PC-3 (cell line): ENCODE measurements around the gene NPB. TPM values are rescaled to one million over a fixed set of nuclear protein-coding genes. Genes with fewer than 3 reads are reported as not detected.

Experiments used
- ATAC-seq: fragments of 200-7000 bp; cut with Tn5 transposase; 2 replicates; pipeline ENCODE4 v1.9.1; 2020; ENCODE audit warnings: mild to moderate bottlenecking, moderate library complexity
- BruUV-seq: library from RNA; stranded (reverse); fragments of 400-500 nt; replicated peaks from 2 replicates; lab custom pipeline; 2021; lab: Mats Ljungman, UMichigan
- CTCF ChIA-PET: fragments of 300-600 bp; sonication (Branson Sonifier 250); formaldehyde crosslinking; loops from one replicate; lab custom pipeline; 2022; ENCODE audit warnings: antibody characterized with exemption; lab: Charles Lee
- POLR2A ChIA-PET: fragments of 300-600 bp; sonication (Branson Sonifier 250); formaldehyde crosslinking; loops from one replicate; lab custom pipeline; 2022; ENCODE audit warnings: antibody characterized with exemption; ENCODE audit not compliant: unreplicated experiment; lab: Charles Lee
- DNase-seq: peaks from one replicate; pipeline ENCODE4 v3.0.0-alpha.2; 2015
- H2AFZ ChIP-seq: fragments of 300-600 bp; sonication (generic); 2 replicates; pipeline ENCODE4 v1.6.0; 2016; ENCODE audit warnings: antibody characterized with exemption, low read length
- H3F3A ChIP-seq: fragments of 300-600 bp; sonication (generic); one replicate; pipeline ENCODE4 v1.6.0; 2017; ENCODE audit warnings: antibody characterized with exemption, low read length, control low read depth, mild to moderate bottlenecking; ENCODE audit not compliant: unreplicated experiment
- H3K27ac ChIP-seq: fragments of 300-600 bp; sonication (generic); 2 replicates; pipeline ENCODE4 v1.5.1; 2016; ENCODE audit warnings: mild to moderate bottlenecking, low read length
- H3K27me3 ChIP-seq: fragments of 300-600 bp; sonication (generic); 2 replicates; pipeline ENCODE4 v1.6.1; 2016; ENCODE audit warnings: low read length, mixed read lengths
- H3K36me3 ChIP-seq: fragments of 300-600 bp; sonication (generic); 2 replicates; pipeline ENCODE4 v1.6.1; 2016; ENCODE audit warnings: low read depth, mixed run types, low read length, mixed read lengths
- H3K4me1 ChIP-seq: fragments of 300-600 bp; sonication (generic); 2 replicates; pipeline ENCODE4 v1.5.1; 2016; ENCODE audit warnings: low read length; ENCODE audit not compliant: insufficient read depth
- H3K4me2 ChIP-seq: fragments of 300-600 bp; sonication (generic); 2 replicates; pipeline ENCODE4 v1.6.0; 2016; ENCODE audit warnings: low read length
- H3K4me3 ChIP-seq: fragments of 300-600 bp; sonication (generic); 2 replicates; pipeline ENCODE4 v1.5.1; 2016; ENCODE audit warnings: mild to moderate bottlenecking, low read length, mixed read lengths
- H3K79me2 ChIP-seq: fragments of 300-600 bp; sonication (generic); 2 replicates; pipeline ENCODE4 v1.6.1; 2017; ENCODE audit warnings: low read length, mixed read lengths
- H3K9ac ChIP-seq: fragments of 300-600 bp; sonication (generic); 2 replicates; pipeline ENCODE4 v1.6.0; 2016; ENCODE audit warnings: mild to moderate bottlenecking, low read length
- H3K9me2 ChIP-seq: fragments of 300-600 bp; sonication (generic); replicated peaks from 2 replicates; pipeline ENCODE4 v1.6.1; 2016; ENCODE audit warnings: mixed run types, low read length, mixed read lengths
- H3K9me3 ChIP-seq: fragments of 300-600 bp; sonication (generic); 2 replicates; pipeline ENCODE4 v1.6.1; 2016; ENCODE audit warnings: low read length, mixed read lengths
- H4K20me1 ChIP-seq: fragments of 300-600 bp; sonication (generic); 2 replicates; pipeline ENCODE4 v1.6.1; 2016; ENCODE audit warnings: low read length, mixed read lengths
- EZH2 ChIP-seq: fragments of 300-600 bp; sonication (generic); IDR thresholded peaks from one replicate; pipeline ENCODE4 v1.6.1; 2017; ENCODE audit warnings: antibody characterized with exemption, mild to moderate bottlenecking, low read length; ENCODE audit not compliant: unreplicated experiment
- EZH2phosphoT487 ChIP-seq: fragments of 300-600 bp; sonication (generic); IDR thresholded peaks from 2 replicates; pipeline ENCODE4 v1.6.1; 2018; ENCODE audit warnings: mild to moderate bottlenecking, antibody characterized with exemption, low read length, borderline replicate concordance
- intact Hi-C: fragments of 100-400 bp; cut with micrococcal nuclease; formaldehyde crosslinking; loops from 2 replicates; pipeline ENCODE4 v1.9.0; 2023
- total RNA-seq: library from RNA; depleted of rRNA; stranded (reverse); fragments of >200 nt; gene quantifications from 2 replicates; pipeline ENCODE4 v1.2.3, GENCODE V29; 2014
- TF ChIP-seq, protein P1 (sequence below): fragments of 300-600 bp; sonication (generic); conservative IDR thresholded peaks from 2 replicates; pipeline ENCODE4 v1.5.1; 2017; ENCODE audit warnings: antibody characterized with exemption, low read depth, mild to moderate bottlenecking, low read length

NPB gene
- total RNA-seq, 1 experiment from 2014 or later: 0.07 TPM

DNA sequence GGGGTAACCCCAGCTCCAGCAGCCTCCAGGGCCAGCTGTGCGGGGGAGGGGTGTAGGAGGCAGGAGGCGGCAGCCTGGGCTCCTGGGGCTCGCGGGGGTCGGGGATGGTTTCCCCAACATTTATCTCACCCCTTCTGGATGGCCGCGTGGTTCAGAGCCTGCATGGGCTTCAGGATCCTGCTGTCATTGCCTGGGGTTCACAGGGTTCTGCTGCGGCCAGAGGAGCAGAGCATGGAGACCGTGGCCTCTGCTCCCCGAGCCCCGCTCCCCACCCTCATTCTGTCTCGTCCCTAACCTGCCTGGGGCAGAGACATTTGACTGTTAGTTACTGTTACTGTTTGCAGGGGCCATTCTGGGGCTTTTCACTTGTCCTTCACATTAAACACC, 40.1 kb downstream of the NPB start:
- Histone ChIP-seq H3K4me1 (no peaks in the 10 kb centered on the region), H3F3A (no peaks in the 10 kb centered on the region), H3K27me3 (no peaks in the 10 kb centered on the region), H3K4me2 (no peak overlapping the region), H3K27ac (no peak overlapping the region), H3K9me3 (no peaks in the 10 kb centered on the region), H4K20me1 (no peaks in the 10 kb centered on the region), H3K9me2 (no peaks in the 10 kb centered on the region), H3K4me3 (no peak overlapping the region), H3K36me3 (no peaks in the 10 kb centered on the region), H3K9ac (no peak overlapping the region), H3K79me2 (no peaks in the 10 kb centered on the region), H2AFZ (no peak overlapping the region)
- ATAC-seq (no peak), DNase-seq (no peak)
- no TSS peak for BruUV-seq
- ChIA-PET CTCF (no interaction called here), POLR2A (interaction anchor here (0.6 kb wide), 1 partner anchor 19 kb away, joined by 4 read pairs; no protein-coding TSS in a partner anchor)
- intact Hi-C loops: no loop called here
- TF ChIP-seq, protein P1, sequence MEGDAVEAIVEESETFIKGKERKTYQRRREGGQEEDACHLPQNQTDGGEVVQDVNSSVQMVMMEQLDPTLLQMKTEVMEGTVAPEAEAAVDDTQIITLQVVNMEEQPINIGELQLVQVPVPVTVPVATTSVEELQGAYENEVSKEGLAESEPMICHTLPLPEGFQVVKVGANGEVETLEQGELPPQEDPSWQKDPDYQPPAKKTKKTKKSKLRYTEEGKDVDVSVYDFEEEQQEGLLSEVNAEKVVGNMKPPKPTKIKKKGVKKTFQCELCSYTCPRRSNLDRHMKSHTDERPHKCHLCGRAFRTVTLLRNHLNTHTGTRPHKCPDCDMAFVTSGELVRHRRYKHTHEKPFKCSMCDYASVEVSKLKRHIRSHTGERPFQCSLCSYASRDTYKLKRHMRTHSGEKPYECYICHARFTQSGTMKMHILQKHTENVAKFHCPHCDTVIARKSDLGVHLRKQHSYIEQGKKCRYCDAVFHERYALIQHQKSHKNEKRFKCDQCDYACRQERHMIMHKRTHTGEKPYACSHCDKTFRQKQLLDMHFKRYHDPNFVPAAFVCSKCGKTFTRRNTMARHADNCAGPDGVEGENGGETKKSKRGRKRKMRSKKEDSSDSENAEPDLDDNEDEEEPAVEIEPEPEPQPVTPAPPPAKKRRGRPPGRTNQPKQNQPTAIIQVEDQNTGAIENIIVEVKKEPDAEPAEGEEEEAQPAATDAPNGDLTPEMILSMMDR: no peak
- TF ChIP-seq EZH2 (no peak), EZH2phosphoT487 (no peak)

DNA sequence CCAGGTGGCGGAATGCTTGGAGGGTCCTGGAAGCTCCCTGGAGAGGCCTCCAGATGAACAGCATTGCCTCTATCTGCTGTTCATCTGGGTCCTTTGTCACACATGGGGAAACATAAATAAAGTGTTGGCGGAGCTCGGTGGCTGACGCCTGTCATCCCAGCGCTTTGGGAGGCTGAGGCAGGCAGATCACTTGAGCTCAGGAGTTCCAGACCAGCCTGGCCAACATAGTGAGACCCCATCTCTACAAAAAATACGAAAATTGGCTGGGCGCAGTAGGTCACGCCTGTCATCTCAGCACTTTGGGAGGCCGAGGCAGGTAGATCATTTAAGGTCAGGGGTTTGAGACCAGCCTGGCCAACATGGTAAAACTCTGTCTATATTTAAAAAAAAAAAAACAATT, 42.8 kb downstream of the NPB start:
- Histone ChIP-seq H3K4me2 (no peak overlapping the region), H3K36me3 (no peaks in the 10 kb centered on the region), H3K4me3 (no peak overlapping the region), H3K27me3 (no peaks in the 10 kb centered on the region), H3K27ac (no peak overlapping the region), H3K4me1 (no peaks in the 10 kb centered on the region), H3K9me2 (no peaks in the 10 kb centered on the region), H3F3A (no peaks in the 10 kb centered on the region), H4K20me1 (no peaks in the 10 kb centered on the region), H3K9ac (no peak overlapping the region), H3K9me3 (no peaks in the 10 kb centered on the region), H2AFZ (no peak overlapping the region), H3K79me2 (no peaks in the 10 kb centered on the region)
- ChIA-PET POLR2A (no interaction called here), CTCF (no interaction called here)
- DNase-seq (no peak), ATAC-seq (no peak)
- intact Hi-C loops: no loop called here
- BruUV-seq: no TSS peak
- TF ChIP-seq EZH2phosphoT487 (no peak), EZH2 (no peak)
- TF ChIP-seq, protein P1: no peak

DNA sequence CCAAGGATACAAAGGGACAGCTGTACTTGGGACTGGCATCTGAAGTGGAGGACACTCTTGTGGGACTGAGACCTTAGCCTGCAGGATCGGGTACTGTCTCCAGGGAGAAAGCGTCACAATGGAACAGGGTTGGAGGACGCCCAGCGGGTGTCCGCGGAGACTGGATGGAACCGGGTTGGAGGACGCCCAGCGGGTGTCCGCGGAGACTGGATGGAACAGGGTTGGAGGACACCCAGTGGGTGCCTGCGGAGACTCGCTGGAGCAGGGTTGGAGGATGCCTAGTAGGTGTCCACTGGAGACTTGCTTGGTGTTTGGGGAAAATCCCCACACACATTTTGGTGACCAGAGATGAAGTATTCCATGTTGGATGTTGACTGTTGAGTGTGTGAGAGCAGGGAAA, 45.2 kb downstream of the NPB start, which contains the start of gene MYADML2:
MYADML2 (minus strand) TSS at position 45 of the 400 bp plus-strand sequence. CDS start 5,492 bp downstream, outside the sequence.
- ChIA-PET POLR2A (no interaction called here), CTCF (no interaction called here)
- H3K9me3 ChIP-seq: no peaks in the 10 kb centered on the region
- no peaks in the 10 kb centered on the region for H4K20me1 ChIP-seq
- ATAC-seq: no peak
- DNase-seq: no peak
- H2AFZ ChIP-seq: no peak within 1 kb of the TSS
- no peaks in the 10 kb centered on the region for H3K27me3 ChIP-seq
- no peaks in the 10 kb centered on the region for H3K79me2 ChIP-seq
- no peak within 1 kb of the TSS for H3K9ac ChIP-seq
- no peak within 1 kb of the TSS for H3K4me3 ChIP-seq
- no peak within 1 kb of the TSS for H3K27ac ChIP-seq
- no TSS peak for BruUV-seq
- no peaks in the 10 kb centered on the region for H3F3A ChIP-seq
- H3K9me2 ChIP-seq: no peaks in the 10 kb centered on the region
- no peak for TF ChIP-seq EZH2phosphoT487
- TF ChIP-seq, protein P1: no peak
- TF ChIP-seq EZH2: no peak
- intact Hi-C loops: no loop called here
- H3K36me3 ChIP-seq: no peaks in the 10 kb centered on the region
- no peaks in the 10 kb centered on the region for H3K4me1 ChIP-seq
- no peak within 1 kb of the TSS for H3K4me2 ChIP-seq
